SHP77 (cell line): ENCODE measurements around the gene NCAPH2.

Source experiments
- DNase-seq, 2 experiments: peaks; one replicate each; lab custom pipeline; 2025; lab: John Stamatoyannopoulos, UW

Gene NCAPH2

GRCh38 chr22:50507991-50508884 is at the start of gene NCAPH2:
Gene NCAPH2, plus strand, starts transcription at chr22:50508224. Its CDS starts 114 bp downstream, at chr22:50508338.
- DNase-seq, result peak; percentile 97

DNA sequence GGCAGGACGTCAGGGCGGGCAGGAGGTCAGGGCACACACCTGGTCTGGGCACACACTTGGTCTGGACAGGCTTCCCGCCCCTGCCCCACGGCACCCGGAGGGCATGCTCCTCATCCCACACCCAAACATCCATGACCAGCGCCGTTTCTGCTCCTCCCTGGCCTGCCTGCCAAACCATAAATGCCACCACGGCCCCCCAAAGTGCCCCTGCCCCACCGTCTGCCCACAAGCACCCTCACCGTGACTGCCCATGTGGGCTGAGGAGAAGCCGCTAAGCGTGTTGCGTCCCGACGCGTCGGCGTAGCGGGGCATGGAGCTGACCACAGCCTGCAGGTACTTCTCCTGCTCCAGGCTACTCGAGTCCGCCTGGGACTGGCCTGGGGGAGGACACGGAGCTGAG is 49.0 kb upstream of the NCAPH2 start:
- DNase-seq, result no peak

- no peak for DNase-seq
Observed at GRCh38 chr22:50459496-50460140, 48.4 kb upstream of the NCAPH2 start.

DNA sequence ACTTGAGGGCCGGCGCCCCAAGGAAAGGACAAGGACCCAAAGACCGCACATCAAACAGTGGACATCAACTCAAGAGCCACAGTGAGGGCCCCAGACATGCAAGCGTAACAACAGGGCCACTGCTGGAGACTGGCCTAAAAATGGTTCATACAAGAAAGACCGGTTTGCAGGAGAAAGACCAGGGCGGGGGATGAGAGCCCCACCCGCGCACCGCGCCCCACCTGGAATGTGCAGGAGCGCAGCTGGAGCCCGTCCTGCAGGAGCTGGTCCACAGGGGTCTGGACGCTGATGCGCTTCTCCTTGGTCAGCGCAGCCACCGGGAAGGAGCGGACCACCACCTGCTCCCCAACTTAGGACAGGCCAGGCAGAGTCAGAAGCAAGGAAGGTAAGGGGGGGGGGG is 47.1 kb upstream of the NCAPH2 start:
- no peak for DNase-seq

DNA sequence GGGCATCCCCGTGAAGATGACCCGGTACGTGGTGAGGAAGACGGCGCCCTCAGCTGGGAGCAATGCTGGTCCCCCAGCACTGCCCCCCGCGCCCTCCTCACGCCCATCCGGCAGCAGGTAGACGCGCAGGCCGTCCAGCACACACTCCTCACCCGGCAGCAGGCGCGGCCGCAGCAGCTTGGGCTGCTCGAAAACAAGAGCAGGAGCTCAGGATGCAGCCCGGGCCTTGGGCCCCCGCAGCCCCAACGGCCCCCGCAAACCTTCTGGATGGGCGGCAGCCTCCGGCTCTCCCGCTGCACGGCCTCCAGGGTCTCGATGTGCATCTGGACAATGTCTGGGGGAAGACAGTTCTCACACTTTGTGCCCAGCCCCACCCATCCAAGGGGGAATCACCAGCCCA is 46.5 kb upstream of the NCAPH2 start:
- no peak for DNase-seq

DNA sequence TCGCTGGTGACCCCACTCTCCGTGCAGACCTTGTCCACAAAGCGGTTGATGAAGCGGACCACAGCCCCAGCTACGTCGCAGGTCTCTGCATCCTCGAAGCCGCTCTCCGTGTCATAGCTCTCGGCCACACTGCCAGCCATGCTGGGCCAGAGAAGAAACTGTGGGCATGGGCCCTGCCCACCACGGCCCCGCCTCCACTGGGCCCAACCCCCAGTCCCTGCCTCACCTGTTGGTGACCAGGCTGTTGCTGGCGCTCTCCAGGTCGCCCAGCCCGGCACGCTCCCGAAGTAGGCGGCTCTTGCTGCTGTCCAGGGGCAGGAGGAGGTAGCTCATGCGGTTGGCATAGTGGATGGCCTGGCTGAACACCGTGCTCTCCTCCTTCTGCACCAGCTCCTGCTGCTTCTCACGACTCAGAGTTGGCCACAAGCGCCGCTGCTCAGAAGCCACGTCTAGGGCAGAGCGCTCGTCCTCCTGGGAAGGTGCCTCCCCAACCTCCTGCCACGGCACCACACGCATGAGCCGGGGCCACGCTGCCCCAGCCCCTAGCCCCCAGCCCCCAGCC is 46.0 kb upstream of the NCAPH2 start:
- no peak for DNase-seq

GRCh38 chr22:50463188-50463900 is 44.7 kb upstream of the NCAPH2 start:
- no peak for DNase-seq

DNA sequence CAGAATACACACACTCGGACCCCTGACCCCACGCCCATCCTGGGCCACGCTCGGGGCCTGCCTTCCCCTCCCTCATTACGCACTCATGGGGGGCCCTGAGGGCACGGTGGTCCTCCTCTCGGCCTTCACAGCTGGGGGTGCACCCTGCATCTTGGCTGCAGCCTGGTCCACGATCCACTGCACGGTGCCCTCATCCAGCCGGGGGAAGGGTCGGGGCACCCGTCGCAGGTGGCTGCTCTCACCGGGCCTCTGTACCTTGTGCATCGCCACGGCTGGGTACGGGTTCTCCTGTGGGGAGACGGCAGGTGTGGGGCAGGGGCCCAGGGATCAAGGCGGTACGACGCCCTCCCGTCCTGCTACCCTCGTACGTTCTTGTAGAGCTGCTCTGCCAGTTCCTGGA is 43.6 kb upstream of the NCAPH2 start:
- no peak for DNase-seq

DNA sequence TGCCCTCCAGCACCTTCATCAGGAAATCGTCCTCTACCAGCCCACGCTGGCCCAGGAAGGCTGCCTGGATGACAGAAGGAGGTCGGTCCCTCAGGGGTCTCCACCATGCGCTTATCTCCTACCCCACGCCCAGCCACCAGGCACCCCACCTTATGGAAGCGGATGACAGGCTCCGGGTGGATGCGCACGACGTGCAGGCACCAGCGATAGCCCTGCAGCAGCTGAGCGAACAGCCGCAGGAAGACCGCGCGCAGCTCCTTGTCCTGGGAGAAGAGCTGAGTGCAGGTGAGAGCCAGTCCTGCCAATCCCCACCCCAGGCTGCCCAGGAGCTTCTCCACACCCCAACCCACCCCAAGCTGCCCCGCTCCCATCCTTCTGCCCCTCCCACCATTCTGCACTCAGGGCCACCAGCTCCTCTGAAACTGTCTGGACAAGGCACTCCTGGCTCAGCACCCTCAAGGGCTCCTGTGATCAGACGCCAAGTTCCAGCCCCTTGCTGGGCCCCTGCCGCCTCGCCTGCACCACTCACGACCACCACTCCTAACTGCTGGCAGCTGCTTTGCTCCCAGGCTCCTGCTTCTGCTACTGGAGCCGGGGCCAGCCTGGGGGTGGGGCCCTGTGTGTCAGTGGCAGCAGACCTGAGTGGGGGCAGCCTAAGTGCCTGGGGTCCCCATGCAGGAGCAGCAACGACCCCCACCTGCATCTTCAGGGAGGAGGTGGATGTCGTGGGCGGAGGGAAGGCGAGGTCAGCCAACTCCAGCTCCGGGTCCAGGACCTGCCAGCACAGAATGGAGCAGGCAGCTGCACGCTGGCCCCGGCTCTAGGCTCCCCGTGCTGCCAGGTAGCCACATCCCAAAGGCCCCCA is 42.7 kb upstream of the NCAPH2 start:
- DNase-seq, result no peak

DNA sequence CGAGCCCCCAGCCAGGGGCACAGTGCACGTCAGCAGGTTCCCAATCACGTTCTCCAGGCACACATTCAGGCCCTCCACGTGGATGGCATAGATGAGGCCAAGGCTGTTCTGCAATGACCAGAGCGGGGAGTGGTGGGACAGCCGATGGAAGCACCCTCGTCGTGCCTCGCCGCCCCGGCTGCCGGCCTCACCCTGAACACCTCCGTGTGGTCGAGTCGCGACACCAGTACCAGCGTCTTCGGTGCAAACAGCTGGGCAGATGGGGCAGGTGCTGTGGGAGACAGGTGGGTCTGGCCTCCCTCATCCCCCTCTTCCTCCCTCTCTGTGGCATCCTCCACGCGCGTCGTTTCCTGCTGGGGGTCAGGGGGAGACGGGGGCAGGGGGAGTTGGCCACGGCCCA is 40.7 kb upstream of the NCAPH2 start:
- DNase-seq, result no peak

DNA sequence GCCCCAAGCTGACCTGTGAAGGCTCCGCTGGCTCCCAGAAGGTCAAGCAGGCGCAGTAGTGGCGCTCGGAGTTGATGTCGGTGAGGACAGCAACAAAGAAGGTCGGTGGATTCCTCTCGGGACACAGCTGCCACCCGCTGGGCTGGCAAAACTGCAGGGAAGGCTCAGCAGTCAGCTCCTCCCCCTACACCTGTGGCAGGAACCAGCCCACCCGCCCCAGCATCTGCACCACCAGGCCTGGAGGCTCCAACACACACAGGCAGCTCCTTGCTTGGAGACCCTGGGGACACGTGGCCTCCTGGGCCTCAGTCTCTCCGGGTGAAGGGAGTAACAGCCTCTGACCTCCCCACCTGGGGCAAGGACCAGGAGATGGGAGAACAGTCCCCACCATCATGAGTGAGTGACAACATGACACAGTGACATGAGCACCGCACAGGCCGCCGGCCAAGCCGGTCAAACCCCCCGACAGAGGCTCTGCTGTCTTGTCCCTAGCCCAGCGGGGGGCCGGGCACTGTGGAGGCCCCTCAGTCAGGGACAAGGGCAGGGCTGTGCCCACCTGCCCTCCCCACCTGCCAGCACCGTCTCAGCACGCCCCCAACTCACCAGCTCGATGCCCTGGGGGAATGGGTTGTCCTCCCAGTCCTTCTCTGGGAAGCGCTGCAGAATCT is 40.1 kb upstream of the NCAPH2 start:
- no peak for DNase-seq

DNA sequence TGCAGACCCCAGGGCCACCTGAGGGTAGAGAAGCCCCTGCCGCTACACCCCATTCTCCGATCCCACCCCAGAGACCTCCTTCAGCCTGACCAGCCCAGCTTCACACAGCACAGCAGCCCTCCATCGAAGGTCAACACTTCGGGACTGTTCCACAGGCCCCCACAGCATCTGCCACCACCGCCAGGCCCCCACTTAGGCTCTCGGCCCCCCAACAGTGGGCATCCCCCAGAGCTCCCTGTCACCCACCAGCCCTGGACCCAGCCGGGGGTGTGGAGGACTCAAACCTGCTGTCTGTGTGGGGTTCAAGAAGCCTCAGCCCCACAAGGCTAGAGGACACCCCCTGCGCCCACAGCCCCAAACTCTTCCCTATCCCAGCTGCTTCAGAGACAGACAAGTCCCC is 39.4 kb upstream of the NCAPH2 start:
- DNase-seq, result no peak

DNA sequence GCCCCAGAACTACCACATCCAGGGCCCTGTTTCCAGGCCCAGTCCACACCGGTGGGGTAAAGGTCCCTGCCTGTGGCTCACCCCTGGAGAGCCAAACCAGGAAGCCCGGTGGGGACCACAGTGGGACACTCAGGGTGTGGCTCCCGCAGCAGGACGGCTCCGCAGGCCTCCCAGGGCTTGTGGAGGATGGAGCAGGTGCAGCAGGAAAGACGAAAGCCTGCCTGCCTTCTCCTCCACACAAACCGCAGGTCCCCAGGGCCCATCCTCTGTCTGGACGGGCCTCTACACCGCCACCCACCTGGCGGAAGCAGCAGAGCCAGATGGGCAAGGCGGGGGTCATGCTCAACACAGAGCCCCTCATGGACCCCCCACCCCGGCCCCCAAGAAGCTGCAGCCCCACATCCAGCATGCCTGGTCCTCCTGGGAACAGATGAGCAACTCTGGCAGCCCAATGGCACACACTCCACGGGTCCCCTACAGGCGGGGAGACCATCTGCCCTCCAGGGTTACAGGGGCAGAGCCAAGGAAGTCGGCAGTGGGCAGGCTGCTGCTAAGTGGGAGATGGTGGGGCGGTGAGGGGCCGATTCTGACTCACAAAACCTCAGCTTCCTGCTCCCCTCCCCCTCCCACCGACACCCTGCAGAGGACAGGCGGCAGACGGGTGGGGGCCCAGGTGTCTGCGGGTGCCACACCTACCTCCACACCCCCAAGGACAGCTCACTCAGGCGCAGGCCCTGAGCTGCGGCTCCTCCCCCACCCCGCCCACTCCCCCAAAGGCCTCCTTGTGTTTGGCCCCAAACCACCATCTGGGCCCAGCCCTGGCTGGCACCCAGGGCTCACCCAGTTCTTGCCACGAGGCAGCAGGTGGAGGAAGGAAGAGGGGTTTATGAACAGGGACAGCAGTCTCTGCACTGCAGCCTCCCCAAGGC is 38.4 kb upstream of the NCAPH2 start:
- DNase-seq, result no peak

GRCh38 chr22:50470491-50470890 is 37.5 kb upstream of the NCAPH2 start:
- DNase-seq, result no peak

DNA sequence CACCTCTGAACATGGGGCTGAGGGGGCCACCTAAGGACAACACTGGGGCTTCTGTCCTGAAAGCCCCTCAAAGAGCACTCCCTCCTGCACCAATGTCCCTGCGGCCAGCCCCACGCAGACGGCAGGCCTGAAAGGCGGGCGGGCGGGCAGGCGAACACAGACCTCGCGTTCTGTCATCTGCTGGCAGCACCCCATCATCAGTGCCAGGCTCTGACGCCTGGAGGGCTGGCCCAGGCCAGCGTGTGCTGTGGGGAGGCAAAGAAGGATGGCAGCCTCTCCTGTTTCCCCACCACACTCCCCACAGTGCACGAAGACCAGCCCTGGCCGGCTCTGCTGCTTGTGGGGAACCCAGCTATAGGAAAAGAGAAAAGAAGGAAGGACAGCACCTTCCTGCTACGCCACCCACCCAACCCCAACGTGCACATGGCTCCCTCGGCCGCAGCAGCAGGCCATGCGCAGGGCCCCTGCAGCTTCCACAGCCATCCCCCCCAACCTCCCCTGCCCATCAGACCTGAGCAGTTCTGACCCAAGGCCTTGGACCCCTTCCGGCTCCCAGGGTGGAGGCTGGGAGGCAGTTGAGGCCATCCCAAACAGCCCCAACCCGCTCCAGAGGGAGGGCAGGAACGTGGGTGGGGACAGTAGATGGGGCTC is 36.7 kb upstream of the NCAPH2 start:
- no peak for DNase-seq

DNA sequence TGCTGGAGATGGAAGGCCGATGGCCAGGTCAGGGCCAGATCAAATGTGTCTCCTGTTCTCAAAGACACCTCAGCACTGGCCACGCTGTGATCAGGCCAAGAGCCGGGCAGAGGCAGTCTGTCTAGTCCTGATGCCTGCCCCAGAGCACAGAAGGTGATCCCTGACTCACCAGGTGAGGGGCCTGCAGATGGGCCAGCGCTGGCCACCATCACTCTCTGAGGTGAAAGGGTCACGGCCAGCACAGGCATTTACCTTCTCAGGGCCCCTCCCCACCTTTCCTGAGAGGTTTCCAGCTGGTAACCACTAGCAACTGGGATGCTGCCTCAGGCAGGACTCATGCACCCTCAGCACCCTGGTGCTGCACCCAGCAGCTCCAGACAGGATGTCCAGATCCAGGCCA is 36.1 kb upstream of the NCAPH2 start:
- no peak for DNase-seq

DNA sequence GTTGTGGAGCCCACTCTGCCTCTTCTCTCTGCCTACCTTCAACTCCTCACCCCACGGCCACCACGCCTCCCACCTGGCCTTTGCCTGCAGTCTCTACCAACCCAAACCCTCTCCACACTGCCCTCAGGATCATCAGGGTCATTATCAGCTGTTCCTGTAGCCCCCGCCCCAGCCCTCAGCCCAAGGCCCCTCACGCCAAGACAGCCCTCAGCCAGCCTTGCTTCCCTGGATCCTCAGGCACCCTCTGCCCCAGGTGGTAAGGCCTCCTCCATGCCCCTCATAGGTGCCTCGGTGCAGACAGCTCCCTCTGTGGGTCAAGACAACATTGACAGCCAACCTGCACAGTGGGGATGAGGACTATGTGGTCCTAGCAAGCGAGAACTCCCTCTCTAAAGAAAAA is 34.9 kb upstream of the NCAPH2 start:
- DNase-seq, result peak in 1 of 2 experiments; percentile 22

- DNase-seq, result peak in 1 of 2 experiments; percentile 41
Observed at GRCh38 chr22:50473855-50474671, 34.0 kb upstream of the NCAPH2 start.
